Lower leg skin (tissue), 4 donors: ENCODE results near the gene SNX15. TPM values are rescaled to one million over a fixed set of nuclear protein-coding genes. Genes with fewer than 3 reads are reported as not detected.

Source experiments
- DNase-seq, 2 donors: peaks; one replicate each; pipeline ENCODE4 v3.0.0-alpha.2; 2019; ENCODE audit warnings: low spot score in 2 of 2
- H3K4me3 ChIP-seq: fragments of 200-600 bp; sonication (generic); 2 replicates; pipeline ENCODE4 v1.5.1; 2017; ENCODE audit warnings: mild to moderate bottlenecking, low read depth; ENCODE audit not compliant: poor library complexity, severe bottlenecking
- POLR2A ChIP-seq, 2 donors: fragments of 450-650 bp; IDR thresholded peaks; one replicate each; pipeline ENCODE4 v1.6.1; 2016 to 2017; ENCODE audit warnings: antibody characterized with exemption in 2 of 2, mild to moderate bottlenecking in 1 of 2, moderate library complexity in 1 of 2
- WGBS, 2 donors: methylation state at CpG; one replicate each; pipeline ENCODE4 v1.1.5; 2018; 5-methylcytosine and 5-hydroxymethylcytosine counted together
- intact Hi-C: fragments of 100-400 bp; cut with DNase I; formaldehyde crosslinking; loops from one replicate; pipeline ENCODE4 v1.15.0; 2023; ENCODE audit warnings: low total_unique reads
- total RNA-seq, 4 donors: library from RNA; depleted of rRNA; stranded (reverse); fragments of >200 nt; gene quantifications; one replicate each; pipeline ENCODE4 v1.1.0, GENCODE V29; 2016
- TF ChIP-seq, protein P1 (sequence below), 3 donors: fragments of 450-650 bp; IDR thresholded peaks; one replicate each; pipeline ENCODE4 v1.5.1; 2016; ENCODE audit warnings: antibody characterized with exemption in 3 of 3, mild to moderate bottlenecking in 3 of 3, moderate library complexity in 2 of 3

The SNX15 gene
- total RNA-seq, 4 donors from 2014 or later = 16.9 to 48.0 (median 22.7) TPM

DNA sequence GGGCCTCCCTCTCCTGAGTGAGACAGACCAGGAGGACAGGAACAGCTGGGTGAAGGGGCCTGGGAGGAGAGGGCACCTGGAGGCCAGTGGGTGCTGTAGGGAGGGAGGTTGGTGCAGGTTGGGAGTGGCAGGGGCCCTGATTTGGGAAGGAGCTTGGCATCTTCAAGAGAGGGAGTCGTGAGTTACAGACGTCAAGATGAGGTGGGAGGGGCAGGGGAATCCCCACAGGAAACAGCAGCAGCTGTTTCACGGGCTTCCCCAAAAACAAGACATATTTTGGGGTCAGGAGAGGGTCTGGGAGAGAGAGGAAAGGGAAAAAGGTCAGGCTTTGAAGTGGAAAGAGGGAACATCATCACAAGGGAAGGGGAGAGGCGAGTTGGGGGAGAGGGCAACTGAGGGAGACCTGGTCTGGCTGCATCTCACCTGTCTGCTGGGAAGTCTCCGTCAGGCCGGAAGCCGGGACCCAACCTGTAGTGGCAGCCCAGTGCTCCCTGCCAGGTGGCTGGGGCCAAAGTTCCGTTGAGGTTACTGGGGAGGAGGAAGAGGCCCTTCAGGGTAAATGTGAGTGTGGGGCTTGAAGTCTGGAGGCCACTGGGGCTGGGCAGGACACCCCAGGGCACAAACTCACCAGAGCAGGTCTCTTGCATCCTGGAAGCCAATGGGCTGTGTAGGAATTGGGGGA is 26.7 kb downstream of the SNX15 start:
- WGBS, 2 donors = 43 to 53% methylated on average over 8 of the region's 8 CpGs
- H3K4me3 ChIP-seq = no peak overlapping the region
- no peak for TF ChIP-seq POLR2A (IDR thresholded peaks at IDR 0.05)
- TF ChIP-seq, protein P1, sequence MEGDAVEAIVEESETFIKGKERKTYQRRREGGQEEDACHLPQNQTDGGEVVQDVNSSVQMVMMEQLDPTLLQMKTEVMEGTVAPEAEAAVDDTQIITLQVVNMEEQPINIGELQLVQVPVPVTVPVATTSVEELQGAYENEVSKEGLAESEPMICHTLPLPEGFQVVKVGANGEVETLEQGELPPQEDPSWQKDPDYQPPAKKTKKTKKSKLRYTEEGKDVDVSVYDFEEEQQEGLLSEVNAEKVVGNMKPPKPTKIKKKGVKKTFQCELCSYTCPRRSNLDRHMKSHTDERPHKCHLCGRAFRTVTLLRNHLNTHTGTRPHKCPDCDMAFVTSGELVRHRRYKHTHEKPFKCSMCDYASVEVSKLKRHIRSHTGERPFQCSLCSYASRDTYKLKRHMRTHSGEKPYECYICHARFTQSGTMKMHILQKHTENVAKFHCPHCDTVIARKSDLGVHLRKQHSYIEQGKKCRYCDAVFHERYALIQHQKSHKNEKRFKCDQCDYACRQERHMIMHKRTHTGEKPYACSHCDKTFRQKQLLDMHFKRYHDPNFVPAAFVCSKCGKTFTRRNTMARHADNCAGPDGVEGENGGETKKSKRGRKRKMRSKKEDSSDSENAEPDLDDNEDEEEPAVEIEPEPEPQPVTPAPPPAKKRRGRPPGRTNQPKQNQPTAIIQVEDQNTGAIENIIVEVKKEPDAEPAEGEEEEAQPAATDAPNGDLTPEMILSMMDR (IDR thresholded peaks at IDR 0.05) = no peak
- intact Hi-C loops = no loop called here
- no peak for DNase-seq

DNA sequence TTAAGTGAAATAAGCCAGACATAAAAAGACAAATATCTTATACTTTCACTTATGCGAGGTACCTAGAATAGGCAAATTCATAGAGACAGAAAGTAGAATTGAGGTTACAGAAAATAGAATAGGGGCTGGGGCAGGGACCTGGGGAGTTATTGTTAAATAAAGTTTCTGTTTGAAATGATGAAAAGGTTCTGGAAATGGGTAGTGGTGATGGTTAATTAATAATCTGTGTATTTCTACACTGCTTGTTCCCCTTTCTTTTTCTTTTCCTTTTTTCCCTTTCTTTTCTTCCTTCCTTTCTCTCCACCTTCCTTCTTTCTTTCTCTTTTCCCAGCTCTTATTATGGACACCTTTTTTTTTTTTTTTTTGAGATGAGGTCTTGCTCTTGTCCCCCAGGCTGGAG is 28.3 kb downstream of the SNX15 start:
- intact Hi-C loops = no loop called here
- no peak for TF ChIP-seq POLR2A (IDR thresholded peaks at IDR 0.05)
- TF ChIP-seq, protein P1 (IDR thresholded peaks at IDR 0.05) = no peak
- 81 to 94% methylated on average over 1 of the region's 1 CpG for WGBS, 2 donors
- no peak overlapping the region for H3K4me3 ChIP-seq
- DNase-seq = no peak

DNA sequence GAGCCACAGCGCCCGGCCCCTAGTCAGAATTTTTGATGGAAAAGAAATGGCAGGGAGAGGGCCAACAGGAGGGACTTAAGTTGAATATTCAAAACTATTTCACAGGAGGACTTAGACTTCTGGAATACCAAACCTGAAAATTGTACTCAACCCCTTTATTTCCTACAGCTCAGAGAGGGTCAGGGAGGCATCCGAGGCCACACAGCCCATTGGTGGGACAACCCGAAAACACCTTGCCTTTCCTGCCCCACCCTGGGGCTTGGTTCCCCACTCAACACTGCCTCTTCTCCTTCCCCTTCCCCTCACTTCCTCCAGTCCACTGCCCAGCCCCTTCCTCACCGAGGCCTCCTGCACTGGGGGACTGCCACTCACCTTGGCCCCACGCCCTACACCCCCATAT is 29.8 kb downstream of the SNX15 start:
- WGBS, 2 donors = 86 to 90% methylated on average over 6 of the region's 6 CpGs

DNA sequence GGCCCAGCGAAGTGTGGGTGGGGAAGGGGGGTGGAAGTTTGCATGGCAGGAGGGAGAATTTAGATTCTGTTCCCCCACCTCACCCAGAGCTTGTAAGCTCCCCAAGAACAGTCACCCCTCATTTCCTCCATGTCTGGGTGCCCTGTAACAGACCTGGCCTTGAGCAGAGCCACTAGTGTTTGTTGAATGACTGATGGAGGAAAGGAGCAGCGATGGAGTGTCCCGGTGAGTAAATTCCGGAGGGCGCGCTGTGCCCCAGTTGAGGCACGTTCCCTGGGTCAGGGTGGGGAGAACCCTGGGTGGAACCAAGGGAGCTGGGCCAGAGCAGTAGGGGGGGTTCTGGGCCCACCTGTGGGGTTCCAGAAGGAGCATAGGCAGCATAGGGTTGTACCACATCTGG is 30.3 kb downstream of the SNX15 start:
- intact Hi-C loops = no loop called here
- DNase-seq = no peak
- H3K4me3 ChIP-seq = no peak overlapping the region
- 89 to 91% methylated on average over 7 of the region's 7 CpGs for WGBS, 2 donors
- no peak for TF ChIP-seq POLR2A (IDR thresholded peaks at IDR 0.05)
- TF ChIP-seq, protein P1 (IDR thresholded peaks at IDR 0.05) = no peak

More for the DNA sequence above, 29.8 kb downstream of the SNX15 start:
- no peak for TF ChIP-seq POLR2A (IDR thresholded peaks at IDR 0.05)
- TF ChIP-seq, protein P1 (IDR thresholded peaks at IDR 0.05) = no peak
- no peak for DNase-seq
- intact Hi-C loops = no loop called here
- no peak overlapping the region for H3K4me3 ChIP-seq

DNA sequence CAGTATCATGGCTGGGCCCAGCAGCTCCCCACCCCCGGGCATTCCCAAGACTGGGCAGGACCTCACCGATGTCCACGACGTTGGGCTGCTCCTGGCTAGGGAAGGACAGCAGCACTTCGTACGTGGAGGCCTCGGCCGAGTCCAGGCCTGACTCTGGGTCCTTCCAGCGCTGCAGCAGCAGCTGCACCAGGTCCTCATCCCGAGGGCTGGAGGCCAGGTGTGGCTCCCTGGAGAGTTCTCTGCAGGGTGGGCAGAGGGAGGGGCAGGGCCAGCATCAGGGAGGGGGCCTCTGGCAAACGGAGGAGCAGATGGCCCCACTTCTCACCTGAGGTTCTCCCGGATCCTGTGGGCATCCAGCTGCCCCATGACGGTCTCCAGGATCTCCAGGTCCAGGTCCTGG is 30.8 kb downstream of the SNX15 start:
- intact Hi-C loops = no loop called here
- H3K4me3 ChIP-seq = no peak overlapping the region
- 76 to 83% methylated on average over 6 to 7 of the region's 13 CpGs for WGBS, 2 donors
- no peak for DNase-seq
- TF ChIP-seq, protein P1 (IDR thresholded peaks at IDR 0.05) = no peak
- no peak for TF ChIP-seq POLR2A (IDR thresholded peaks at IDR 0.05)
